22Rv1 (cell line): ENCODE results near the gene PDE9A.

Source experiments
- H3K27ac ChIP-seq: fragments of 450-650 bp; 2 replicates; pipeline ENCODE4 v1.5.1; 2017
- CTCF ChIP-seq: fragments of 450-650 bp; IDR thresholded peaks from 2 replicates; pipeline ENCODE4 v1.5.1; 2017; ENCODE audit warnings: mild to moderate bottlenecking
- ZFX ChIP-seq: fragments of 450-650 bp; IDR thresholded peaks from 2 replicates; pipeline ENCODE4 v1.6.1; 2017; ENCODE audit warnings: antibody characterized with exemption, borderline replicate concordance

PDE9A gene

GRCh38 chr21:42760951-42761751, 107.7 kb downstream of the PDE9A start:
- no peak overlapping the region for H3K27ac ChIP-seq
- TF ChIP-seq ZFX (no peak), CTCF (no peak)

- H3K27ac ChIP-seq: no peak overlapping the region
- no peak for TF ChIP-seq CTCF
- TF ChIP-seq ZFX: no peak
Measured at GRCh38 chr21:42761776-42762335, 108.4 kb downstream of the PDE9A start.

- H3K27ac ChIP-seq: no peak overlapping the region
- TF ChIP-seq CTCF: no peak
- no peak for TF ChIP-seq ZFX
Measured at GRCh38 chr21:42763581-42764442, 110.4 kb downstream of the PDE9A start.

GRCh38 chr21:42764443-42764760, 111.0 kb downstream of the PDE9A start:
- no peak overlapping the region for H3K27ac ChIP-seq
- TF ChIP-seq CTCF: no peak
- no peak for TF ChIP-seq ZFX

- TF ChIP-seq CTCF: no peak
- TF ChIP-seq ZFX: no peak
- H3K27ac ChIP-seq: no peak overlapping the region
Measured at GRCh38 chr21:42764883-42765282, 111.5 kb downstream of the PDE9A start.

GRCh38 chr21:42765656-42766055, 112.2 kb downstream of the PDE9A start:
- TF ChIP-seq ZFX (no peak), CTCF (no peak)
- no peak overlapping the region for H3K27ac ChIP-seq
